B cell (primary cell): ENCODE data around the gene PEX14. TPM values are rescaled to one million over a fixed set of nuclear protein-coding genes. Genes with fewer than 3 reads are reported as not detected.

Source experiments
- ATAC-seq: fragments of 200-7000 bp; cut with Tn5 transposase; one replicate; pipeline ENCODE4 v1.10.0; 2021; ENCODE audit warnings: low read depth, mild to moderate bottlenecking, moderate number of reproducible peaks, moderate library complexity
- CTCF ChIA-PET: fragments of 350-600 bp; sonication (Branson Sonifier 250); formaldehyde crosslinking; loops from one replicate; lab custom pipeline; 2021; ENCODE audit warnings: antibody characterized with exemption, inconsistent platforms; lab: Charles Lee
- POLR2A ChIA-PET: fragments of 350-600 bp; sonication (Branson Sonifier 250); formaldehyde crosslinking; loops from one replicate; lab custom pipeline; 2021; ENCODE audit warnings: antibody characterized with exemption; lab: Charles Lee
- DNase-seq: peaks from one replicate; pipeline ENCODE4 v3.0.0; 2013
- H2AFZ ChIP-seq: 2 replicates; pipeline ENCODE4 v1.6.1; 2012; ENCODE audit warnings: mild to moderate bottlenecking, low read depth, low read length; ENCODE audit not compliant: insufficient read depth, poor library complexity, severe bottlenecking
- H3K27ac ChIP-seq, 2 donors: 1 replicate in 1 of 2; 2 replicates in 1 of 2; pipeline ENCODE4 v1.5.1; 2012 to 2013; ENCODE audit warnings: low read length in 2 of 2, mild to moderate bottlenecking in 2 of 2, moderate library complexity in 1 of 2
- H3K27me3 ChIP-seq, 4 experiments: fragments of 200-600 bp in 1 of 4; sonication (generic) in 1 of 4; replicated peaks in 1 of 4; 1 replicate in 2 of 4; 2 replicates in 2 of 4; pipeline versions ENCODE4 v1.6.1 to v1.7.0; 2013 to 2016; ENCODE audit warnings: low read length in 3 of 4, mild to moderate bottlenecking in 2 of 4, mixed read lengths in 1 of 4, moderate library complexity in 1 of 4; ENCODE audit not compliant: insufficient read depth in 4 of 4, control insufficient read depth in 3 of 4; ENCODE audit errors: control extremely low read depth in 1 of 4
- H3K36me3 ChIP-seq, 2 experiments: replicated peaks in 1 of 2; 1 replicate in 1 of 2; 2 replicates in 1 of 2; pipeline versions ENCODE4 v1.6.1 to v1.7.1; 2013; ENCODE audit warnings: low read length in 1 of 2; ENCODE audit not compliant: insufficient read depth in 2 of 2, control insufficient read depth in 1 of 2; ENCODE audit errors: control extremely low read depth in 1 of 2, extremely low read depth in 1 of 2
- H3K4me1 ChIP-seq, 2 donors: fragments of 200-600 bp in 1 of 2; sonication (generic) in 1 of 2; 1 replicate in 1 of 2; 2 replicates in 1 of 2; pipeline versions ENCODE4 v1.5.1 to v1.6.1; 2013 to 2017; ENCODE audit warnings: low read length in 2 of 2; ENCODE audit not compliant: control insufficient read depth in 2 of 2, insufficient read depth in 2 of 2
- H3K4me2 ChIP-seq: replicated peaks from 2 replicates; pipeline ENCODE3; 2012; ENCODE audit warnings: mild to moderate bottlenecking, low read depth, low read length; ENCODE audit not compliant: poor library complexity, severe bottlenecking
- H3K4me3 ChIP-seq, 5 experiments: fragments of 200-600 bp in 1 of 5; sonication (generic) in 1 of 5; 1 replicate in 3 of 5; 2 replicates in 2 of 5; pipeline versions ENCODE4 v1.5.1 to v1.7.0; 2011 to 2016; ENCODE audit warnings: low read length in 4 of 5, mild to moderate bottlenecking in 4 of 5, low read depth in 2 of 5, control low read depth in 1 of 5, moderate library complexity in 1 of 5; ENCODE audit not compliant: insufficient read depth in 1 of 5; ENCODE audit errors: control extremely low read depth in 1 of 5, extremely low read depth in 1 of 5
- H3K79me2 ChIP-seq: fragments of 200-600 bp; sonication (generic); one replicate; pipeline ENCODE4 v1.6.0; 2016; ENCODE audit warnings: low read length; ENCODE audit not compliant: control insufficient read depth, insufficient read depth
- H3K9ac ChIP-seq: fragments of 200-600 bp; sonication (generic); 2 replicates; pipeline ENCODE4 v1.6.1; 2017; ENCODE audit warnings: mild to moderate bottlenecking, low read length, moderate library complexity
- H3K9me3 ChIP-seq, 3 donors: one replicate each; pipeline versions ENCODE4 v1.6.1 to v1.7.1; 2013; ENCODE audit warnings: low read length in 2 of 3; ENCODE audit not compliant: control insufficient read depth in 2 of 3, insufficient read depth in 1 of 3; ENCODE audit errors: control extremely low read depth in 1 of 3
- H4K20me1 ChIP-seq: 2 replicates; pipeline ENCODE4 v1.6.0; 2012; ENCODE audit warnings: mild to moderate bottlenecking, low read length; ENCODE audit not compliant: insufficient read depth, control insufficient read depth, poor library complexity, severe bottlenecking
- H3K27ac Mint-ChIP-seq: one replicate; pipeline ENCODE4 v1.8.0; 2021; ENCODE audit warnings: mixed read lengths
- H3K27me3 Mint-ChIP-seq: one replicate; pipeline ENCODE4 v1.8.0; 2021; ENCODE audit warnings: mixed read lengths
- H3K4me1 Mint-ChIP-seq: one replicate; pipeline ENCODE4 v1.8.0; 2021; ENCODE audit warnings: mixed read lengths
- H3K4me3 Mint-ChIP-seq: one replicate; pipeline ENCODE4 v1.8.0; 2021; ENCODE audit warnings: mixed read lengths
- H3K9me3 Mint-ChIP-seq: one replicate; pipeline ENCODE4 v1.8.0; 2022; ENCODE audit warnings: mixed read lengths; ENCODE audit not compliant: insufficient read depth
- CTCF ChIP-seq: fragments of 200-600 bp; IDR thresholded peaks from one replicate; pipeline ENCODE4 v1.8.0; 2022; ENCODE audit warnings: antibody characterized with exemption, mild to moderate bottlenecking
- EZH2 ChIP-seq: IDR thresholded peaks from 2 replicates; pipeline ENCODE4 v1.6.1; 2012; ENCODE audit warnings: borderline replicate concordance, low read depth, mild to moderate bottlenecking, moderate library complexity, low read length; ENCODE audit not compliant: insufficient read depth, poor library complexity, severe bottlenecking
- WGBS: methylation state at CpG from one replicate; pipeline ENCODE4 v1.1.5; 2013; ENCODE audit warnings: missing lambda C conversion rate; ENCODE audit not compliant: insufficient coverage; 5-methylcytosine and 5-hydroxymethylcytosine counted together
- intact Hi-C: fragments of 100-400 bp; cut with micrococcal nuclease; formaldehyde crosslinking; loops from one replicate; pipeline ENCODE4 v1.10.0; 2022
- polyA plus RNA-seq: library from polyadenylated mRNA; depleted of rRNA; stranded (reverse); fragments of >200 nt; gene quantifications from 2 replicates; pipeline ENCODE4 v1.2.3, GENCODE V29; 2012
- total RNA-seq, 2 donors: library from RNA; stranded (reverse); fragments of 120-200 nt in 1 of 2; gene quantifications; 1 replicate in 1 of 2; 2 replicates in 1 of 2; pipeline versions ENCODE4 v1.2.3 to v1.2.4, GENCODE V29; 2013 to 2022

Gene PEX14
- total and polyA plus RNA-seq, 2 donors (not counting 1 experiment from before 2014, with no cell fraction given), result 14.1 to 19.3 TPM

- H3K4me3 Mint-ChIP-seq, result no peak overlapping the region
- no peak for ATAC-seq
- intact Hi-C loops, result no loop called here
Measured at GRCh38 chr1:10639011-10639774, 164.4 kb downstream of the PEX14 start.

More at GRCh38 chr1:10639011-10639774, 164.4 kb downstream of the PEX14 start:
- no peak overlapping the region for H3K9ac ChIP-seq
- no peaks in the 10 kb centered on the region for H3K79me2 ChIP-seq
- peaks cover 0 to 7% of the 10 kb centered on the region in 2 experiments for H3K36me3 ChIP-seq
- no peak overlapping the region for H3K4me2 ChIP-seq
- H3K27ac Mint-ChIP-seq, result no peak overlapping the region
- H3K27me3 Mint-ChIP-seq, result no peaks in the 10 kb centered on the region
- no peak overlapping the region for H3K27ac ChIP-seq
- H3K27me3 ChIP-seq, result peaks cover 0 to 4% (median 1%) of the 10 kb centered on the region in 4 experiments
- no peaks in the 10 kb centered on the region for H3K9me3 Mint-ChIP-seq
- no peak overlapping the region for H2AFZ ChIP-seq
- no peak for TF ChIP-seq EZH2
- no peak for TF ChIP-seq CTCF
- H4K20me1 ChIP-seq, result no peaks in the 10 kb centered on the region
- no peak for DNase-seq
- no peaks in the 10 kb centered on the region for H3K4me1 Mint-ChIP-seq
- no peak overlapping the region for H3K4me3 ChIP-seq
- ChIA-PET POLR2A (no interaction called here), CTCF (no interaction called here)
- peaks cover 0 to 5% (median 0%) of the 10 kb centered on the region in 3 donors for H3K9me3 ChIP-seq
- WGBS, result 62% methylated on average over 108 of the region's 108 CpGs
- H3K4me1 ChIP-seq, result peaks cover 0 to 4% of the 10 kb centered on the region in 2 donors
